CD4-positive, CD25-positive, alpha-beta regulatory T cell (primary cell): ENCODE measurements around the gene EIF4G3. TPM values are rescaled to one million over a fixed set of nuclear protein-coding genes. Genes with fewer than 3 reads are reported as not detected.

Experiments used
- ATAC-seq, 2 donors: fragments of 150-1000 bp; cut with Tn5 transposase; one replicate each; pipeline ENCODE4 v1.10.0; 2021; ENCODE audit warnings: low read depth in 2 of 2, moderate number of reproducible peaks in 2 of 2, moderate library complexity in 1 of 2
- DNase-seq, 3 donors: peaks; one replicate each; pipeline versions ENCODE4 v3.0.0 to v3.0.0-alpha.2; 2012 to 2022; ENCODE audit warnings: mixed read lengths in 1 of 3
- H3K27ac ChIP-seq: one replicate; pipeline ENCODE4 v1.7.0; 2013; ENCODE audit warnings: mild to moderate bottlenecking, low read length; ENCODE audit not compliant: insufficient read depth, poor library complexity, severe bottlenecking
- H3K27me3 ChIP-seq: one replicate; pipeline ENCODE4 v1.7.0; 2013; ENCODE audit warnings: low read length; ENCODE audit not compliant: control insufficient read depth, insufficient read depth
- H3K36me3 ChIP-seq: one replicate; pipeline ENCODE4 v1.7.0; 2013; ENCODE audit warnings: mild to moderate bottlenecking, low read length, moderate library complexity; ENCODE audit not compliant: control insufficient read depth, insufficient read depth
- H3K4me1 ChIP-seq: 2 replicates; pipeline ENCODE4 v1.7.0; 2013; ENCODE audit warnings: mild to moderate bottlenecking, low read length; ENCODE audit not compliant: insufficient read depth, control insufficient read depth, poor library complexity, severe bottlenecking
- H3K4me3 ChIP-seq: one replicate; pipeline ENCODE4 v1.7.0; 2013; ENCODE audit warnings: low read depth, mild to moderate bottlenecking, low read length, moderate library complexity
- H3K9me3 ChIP-seq, 2 experiments: 1 replicate in 1 of 2; 2 replicates in 1 of 2; pipeline ENCODE4 v1.7.0; 2013; ENCODE audit warnings: low read length in 2 of 2, mild to moderate bottlenecking in 1 of 2, moderate library complexity in 1 of 2; ENCODE audit not compliant: control insufficient read depth in 2 of 2
- H3K27ac Mint-ChIP-seq, 3 donors: one replicate each; pipeline ENCODE4 v1.8.0; 2020 to 2022; ENCODE audit warnings: mild to moderate bottlenecking in 3 of 3, mixed read lengths in 3 of 3, moderate library complexity in 2 of 3
- H3K27me3 Mint-ChIP-seq: one replicate; pipeline ENCODE4 v1.8.0; 2022; ENCODE audit warnings: mild to moderate bottlenecking, mixed read lengths
- H3K36me3 Mint-ChIP-seq: one replicate; pipeline ENCODE4 v1.8.0; 2020; ENCODE audit warnings: mixed read lengths
- H3K4me1 Mint-ChIP-seq, 4 donors: one replicate each; pipeline ENCODE4 v1.8.0; 2020 to 2022; ENCODE audit warnings: mixed read lengths in 4 of 4, mild to moderate bottlenecking in 1 of 4
- H3K4me3 Mint-ChIP-seq, 4 donors: one replicate each; pipeline ENCODE4 v1.8.0; 2020 to 2022; ENCODE audit warnings: mild to moderate bottlenecking in 4 of 4, mixed read lengths in 4 of 4, moderate library complexity in 3 of 4
- H3K9me3 Mint-ChIP-seq, 7 donors: one replicate each; pipeline ENCODE4 v1.8.0; 2020 to 2022; ENCODE audit warnings: mixed read lengths in 7 of 7, mild to moderate bottlenecking in 3 of 7, moderate library complexity in 2 of 7
- polyA plus RNA-seq, 4 donors: library from polyadenylated mRNA; unstranded; fragments of 300-500 nt; fragmentation: Illumina TruSeq; gene quantifications; one replicate each; pipeline ENCODE4 v1.2.3, GENCODE V29; 2021
- total RNA-seq: library from RNA; stranded (reverse); gene quantifications from one replicate; pipeline ENCODE4 v1.2.3, GENCODE V29; 2022

EIF4G3 gene
- total and polyA plus RNA-seq, 5 donors from 2014 or later: 2.5 to 34.4 (median 5.5) TPM

GRCh38 chr1:21129407-21129806 is 47.3 kb downstream of the EIF4G3 start:
- Mint-ChIP-seq H3K27me3 (no peaks in the 10 kb centered on the region), H3K27ac (peak overlapping the region in 1 of 3 donors; percentile 49), H3K36me3 (peaks cover 23% of the 10 kb centered on the region), H3K9me3 (peaks cover 0 to 2% (median 0%) of the 10 kb centered on the region in 7 donors), H3K4me3 (no peak overlapping the region), H3K4me1 (peaks cover 0 to 11% (median 4%) of the 10 kb centered on the region in 4 donors)
- H3K27me3 ChIP-seq: no peaks in the 10 kb centered on the region
- no peaks in the 10 kb centered on the region for H3K4me1 ChIP-seq
- no peak for DNase-seq
- H3K4me3 ChIP-seq: no peak overlapping the region
- peaks cover 2% of the 10 kb centered on the region for H3K36me3 ChIP-seq
- no peak overlapping the region for H3K27ac ChIP-seq
- no peaks in the 10 kb centered on the region for H3K9me3 ChIP-seq
- no peak for ATAC-seq

GRCh38 chr1:21126324-21126723 is 50.4 kb downstream of the EIF4G3 start:
- Mint-ChIP-seq H3K4me1 (peaks cover 0 to 6% (median 2%) of the 10 kb centered on the region in 4 donors), H3K36me3 (peaks cover 33% of the 10 kb centered on the region), H3K9me3 (peaks cover 0 to 2% (median 0%) of the 10 kb centered on the region in 7 donors), H3K4me3 (no peak overlapping the region), H3K27ac (no peak overlapping the region), H3K27me3 (no peaks in the 10 kb centered on the region)
- ATAC-seq (no peak), DNase-seq (no peak)
- Histone ChIP-seq H3K27ac (no peak overlapping the region), H3K36me3 (peaks cover 6% of the 10 kb centered on the region), H3K4me3 (no peak overlapping the region), H3K9me3 (no peaks in the 10 kb centered on the region), H3K4me1 (no peaks in the 10 kb centered on the region), H3K27me3 (no peaks in the 10 kb centered on the region)

- no peaks in the 10 kb centered on the region for H3K4me1 ChIP-seq
- H3K36me3 Mint-ChIP-seq: peaks cover 25% of the 10 kb centered on the region
- H3K4me3 ChIP-seq: no peak overlapping the region
- no peak overlapping the region for H3K27ac Mint-ChIP-seq
- H3K27me3 Mint-ChIP-seq: no peaks in the 10 kb centered on the region
- no peaks in the 10 kb centered on the region for H3K27me3 ChIP-seq
- H3K9me3 ChIP-seq: no peaks in the 10 kb centered on the region
- peaks cover 6% of the 10 kb centered on the region for H3K36me3 ChIP-seq
- H3K27ac ChIP-seq: no peak overlapping the region
- no peaks in the 10 kb centered on the region for H3K9me3 Mint-ChIP-seq
- ATAC-seq (no peak), DNase-seq (no peak)
- no peak overlapping the region for H3K4me3 Mint-ChIP-seq
- peaks cover 0 to 6% (median under 1%) of the 10 kb centered on the region in 4 donors for H3K4me1 Mint-ChIP-seq
These were observed 51.9 kb downstream of the EIF4G3 start for GRCh38 chr1:21124846-21125245.

GRCh38 chr1:21123287-21123948 is 53.3 kb downstream of the EIF4G3 start:
- Mint-ChIP-seq H3K27ac (peak overlapping the region; percentile 10 to 64 (median 37)), H3K36me3 (peaks cover 19% of the 10 kb centered on the region), H3K4me1 (peaks cover 0 to 6% (median under 1%) of the 10 kb centered on the region in 4 donors), H3K9me3 (no peaks in the 10 kb centered on the region), H3K27me3 (no peaks in the 10 kb centered on the region), H3K4me3 (no peak overlapping the region)
- Histone ChIP-seq H3K36me3 (peaks cover 6% of the 10 kb centered on the region), H3K27me3 (no peaks in the 10 kb centered on the region), H3K4me1 (no peaks in the 10 kb centered on the region), H3K9me3 (no peaks in the 10 kb centered on the region), H3K27ac (no peak overlapping the region), H3K4me3 (no peak overlapping the region)
- ATAC-seq: no peak
- DNase-seq: no peak

DNA sequence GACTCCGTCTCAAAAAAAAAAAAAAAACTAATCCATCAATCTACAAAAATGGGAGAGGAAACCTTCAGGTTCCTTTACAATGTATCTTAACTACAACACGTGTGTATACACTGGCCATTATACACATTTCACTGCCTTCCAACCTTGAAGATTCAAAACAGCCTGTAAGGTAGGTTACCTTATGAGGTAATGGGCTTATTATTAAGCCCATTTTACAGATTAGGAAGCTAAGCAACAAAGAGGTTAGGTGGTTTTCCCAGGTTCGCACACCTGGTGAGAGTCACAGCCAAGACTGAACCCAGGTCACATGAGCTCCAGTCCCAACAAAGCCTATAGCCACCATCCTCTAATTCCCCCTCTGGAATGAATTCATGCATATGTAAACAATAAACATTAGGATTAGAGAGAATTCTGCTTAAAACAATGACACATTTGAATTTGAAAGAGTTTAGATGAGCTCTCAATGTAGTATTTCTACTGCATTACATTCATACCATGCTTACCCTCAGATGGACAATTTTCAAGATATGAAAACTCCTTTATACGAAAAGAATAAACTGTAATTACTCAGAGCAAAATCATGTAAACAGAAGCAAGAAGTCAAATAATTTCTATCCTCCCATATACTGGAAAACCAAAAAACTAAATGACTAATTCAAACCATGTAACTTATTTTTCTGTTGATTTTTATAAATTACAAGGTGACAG is 54.8 kb downstream of the EIF4G3 start:
- no peak overlapping the region for H3K4me3 Mint-ChIP-seq
- Histone ChIP-seq H3K27me3 (no peaks in the 10 kb centered on the region), H3K36me3 (peaks cover 6% of the 10 kb centered on the region), H3K27ac (no peak overlapping the region), H3K4me1 (no peaks in the 10 kb centered on the region), H3K4me3 (no peak overlapping the region), H3K9me3 (no peaks in the 10 kb centered on the region)
- peaks cover 14% of the 10 kb centered on the region for H3K36me3 Mint-ChIP-seq
- peaks cover 0 to 2% (median 0%) of the 10 kb centered on the region in 4 donors for H3K4me1 Mint-ChIP-seq
- no peaks in the 10 kb centered on the region for H3K9me3 Mint-ChIP-seq
- DNase-seq: no peak
- H3K27me3 Mint-ChIP-seq: no peaks in the 10 kb centered on the region
- ATAC-seq: no peak
- H3K27ac Mint-ChIP-seq: no peak overlapping the region

DNA sequence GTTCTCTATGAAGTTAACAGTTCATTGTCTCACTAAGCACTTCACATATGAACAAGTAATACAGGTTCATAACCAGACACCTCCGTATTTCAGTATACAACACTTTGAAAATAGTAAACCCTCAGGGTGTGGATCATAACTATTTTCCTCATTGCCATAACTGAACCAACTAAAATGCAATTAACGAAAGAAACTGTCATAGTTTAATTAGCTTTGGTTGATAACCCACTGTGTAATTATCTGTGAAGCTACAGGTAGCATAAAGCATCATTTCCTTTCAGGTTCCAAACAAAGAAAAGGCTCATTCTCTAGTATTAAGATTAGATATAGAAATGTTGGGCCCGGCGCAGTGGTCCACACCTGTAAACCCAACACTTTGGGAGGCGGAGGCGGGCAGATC is 58.5 kb downstream of the EIF4G3 start:
- Mint-ChIP-seq H3K27ac (no peak overlapping the region), H3K9me3 (no peaks in the 10 kb centered on the region), H3K36me3 (peaks cover 11% of the 10 kb centered on the region), H3K4me1 (no peaks in the 10 kb centered on the region), H3K27me3 (no peaks in the 10 kb centered on the region), H3K4me3 (no peak overlapping the region)
- no peak overlapping the region for H3K4me3 ChIP-seq
- peaks cover 3% of the 10 kb centered on the region for H3K36me3 ChIP-seq
- no peak for DNase-seq
- no peaks in the 10 kb centered on the region for H3K27me3 ChIP-seq
- H3K9me3 ChIP-seq: no peaks in the 10 kb centered on the region
- no peak for ATAC-seq
- no peaks in the 10 kb centered on the region for H3K4me1 ChIP-seq
- no peak overlapping the region for H3K27ac ChIP-seq

- H3K4me1 ChIP-seq: no peaks in the 10 kb centered on the region
- H3K27me3 ChIP-seq: no peaks in the 10 kb centered on the region
- DNase-seq: no peak
- H3K9me3 Mint-ChIP-seq: no peaks in the 10 kb centered on the region
- H3K27me3 Mint-ChIP-seq: no peaks in the 10 kb centered on the region
- no peak overlapping the region for H3K4me3 ChIP-seq
- no peaks in the 10 kb centered on the region for H3K36me3 ChIP-seq
- H3K9me3 ChIP-seq: no peaks in the 10 kb centered on the region
- no peak for ATAC-seq
- no peaks in the 10 kb centered on the region for H3K4me1 Mint-ChIP-seq
- no peak overlapping the region for H3K27ac ChIP-seq
- no peak overlapping the region for H3K27ac Mint-ChIP-seq
- H3K36me3 Mint-ChIP-seq: peaks cover 5% of the 10 kb centered on the region
- H3K4me3 Mint-ChIP-seq: no peak overlapping the region
These were observed 59.1 kb downstream of the EIF4G3 start for GRCh38 chr1:21117597-21118001.

DNA sequence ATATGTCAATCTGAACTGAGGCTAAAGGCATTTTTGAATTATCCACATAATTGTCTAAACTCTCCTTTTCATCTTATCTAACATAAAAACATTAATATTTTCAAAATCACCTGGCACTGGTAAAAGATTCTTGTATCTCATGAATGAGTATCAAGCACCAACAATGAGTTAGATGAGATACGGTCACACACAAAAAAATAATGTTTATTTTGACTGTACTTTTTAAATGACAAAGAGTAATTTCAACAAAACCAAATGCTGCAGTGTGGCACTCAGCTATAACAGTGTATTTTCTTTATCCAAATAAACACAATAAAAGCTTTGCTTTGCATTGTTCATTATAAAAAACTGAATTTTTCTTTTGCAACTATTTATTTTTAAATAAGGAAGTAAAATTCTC is 59.5 kb downstream of the EIF4G3 start:
- Mint-ChIP-seq H3K27me3 (no peaks in the 10 kb centered on the region), H3K4me3 (no peak overlapping the region), H3K27ac (no peak overlapping the region), H3K36me3 (peaks cover 5% of the 10 kb centered on the region), H3K4me1 (peaks cover 0 to 4% (median 0%) of the 10 kb centered on the region in 4 donors), H3K9me3 (no peaks in the 10 kb centered on the region)
- Histone ChIP-seq H3K27me3 (no peaks in the 10 kb centered on the region), H3K27ac (no peak overlapping the region), H3K4me3 (no peak overlapping the region), H3K4me1 (no peaks in the 10 kb centered on the region), H3K9me3 (no peaks in the 10 kb centered on the region), H3K36me3 (no peaks in the 10 kb centered on the region)
- ATAC-seq: no peak
- DNase-seq: no peak
